IMR-90 (cell line): Measurements from ENCODE around the gene LMAN2.

ENCODE experiments used
- MAFK ChIP-seq: IDR thresholded peaks from 2 replicates; pipeline ENCODE4 v1.6.1; 2012; ENCODE audit warnings: low read depth, low read length, improper control_type of control experiment
- MXI1 ChIP-seq: IDR thresholded peaks from 2 replicates; pipeline ENCODE4 v1.6.1; 2012; ENCODE audit warnings: low read depth, mild to moderate bottlenecking, low read length, moderate library complexity, borderline replicate concordance
- NFE2L2 ChIP-seq: fragments of 150-350 bp; IDR thresholded peaks from 2 replicates; pipeline ENCODE4 v1.6.1; 2016; ENCODE audit warnings: low read depth, mild to moderate bottlenecking, low read length
- POLR2A ChIP-seq: IDR thresholded peaks from 2 replicates; pipeline ENCODE4 v1.6.1; 2012; ENCODE audit warnings: mild to moderate bottlenecking, low read depth, low read length
- TF ChIP-seq, protein P1 (sequence below): conservative IDR thresholded peaks from 2 replicates; pipeline ENCODE4 v1.5.1; 2012; ENCODE audit warnings: mild to moderate bottlenecking, low read depth, low read length, improper control_type of control experiment

DNA sequence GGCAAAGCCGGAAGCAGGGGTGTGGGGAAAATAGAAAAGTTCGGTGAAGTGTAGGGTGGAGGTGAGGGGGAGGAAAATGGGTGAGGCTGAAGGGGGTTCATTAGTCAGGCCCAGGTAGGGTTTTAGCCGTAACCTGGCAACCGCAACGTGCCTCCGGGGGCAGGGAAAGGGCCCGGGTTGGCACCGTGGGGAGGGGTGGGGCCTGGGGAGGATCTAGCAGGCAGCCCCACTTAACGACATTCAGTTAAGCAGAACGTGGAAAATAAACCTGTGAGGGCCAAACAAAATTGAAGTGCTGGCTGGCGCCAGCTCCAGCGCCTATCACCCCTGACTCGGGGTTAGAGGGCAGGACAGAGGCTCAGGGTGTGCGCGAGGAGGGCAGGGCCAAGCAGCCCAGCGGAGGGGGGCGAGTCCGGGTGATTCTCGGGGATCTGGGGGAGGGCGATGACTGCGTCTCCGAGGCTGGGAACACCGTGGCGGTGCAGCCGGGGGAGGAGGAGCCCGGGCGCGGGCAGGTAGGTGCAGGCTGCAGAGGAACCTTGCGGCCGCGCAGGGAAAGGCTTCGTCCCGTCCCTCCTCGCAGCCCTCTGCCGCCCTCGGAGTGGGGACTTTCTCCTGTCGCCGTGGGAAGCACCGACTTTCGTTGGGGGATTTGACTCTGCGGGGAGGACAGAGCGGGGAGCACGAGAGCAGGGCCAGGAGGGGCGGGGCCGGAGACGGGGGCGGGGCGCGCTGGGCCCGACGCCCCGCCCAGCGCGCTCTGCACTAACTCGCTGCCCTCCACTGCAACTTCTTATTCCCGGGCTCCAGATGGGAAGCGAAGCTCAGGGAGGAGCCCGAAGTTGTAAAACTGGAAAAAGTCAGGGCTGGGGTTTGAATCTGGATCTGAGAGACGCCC is 11.4 kb upstream of the LMAN2 start:
- TF ChIP-seq MAFK (no peak), NFE2L2 (no peak), POLR2A (no peak), MXI1 (no peak)
- TF ChIP-seq, protein P1, sequence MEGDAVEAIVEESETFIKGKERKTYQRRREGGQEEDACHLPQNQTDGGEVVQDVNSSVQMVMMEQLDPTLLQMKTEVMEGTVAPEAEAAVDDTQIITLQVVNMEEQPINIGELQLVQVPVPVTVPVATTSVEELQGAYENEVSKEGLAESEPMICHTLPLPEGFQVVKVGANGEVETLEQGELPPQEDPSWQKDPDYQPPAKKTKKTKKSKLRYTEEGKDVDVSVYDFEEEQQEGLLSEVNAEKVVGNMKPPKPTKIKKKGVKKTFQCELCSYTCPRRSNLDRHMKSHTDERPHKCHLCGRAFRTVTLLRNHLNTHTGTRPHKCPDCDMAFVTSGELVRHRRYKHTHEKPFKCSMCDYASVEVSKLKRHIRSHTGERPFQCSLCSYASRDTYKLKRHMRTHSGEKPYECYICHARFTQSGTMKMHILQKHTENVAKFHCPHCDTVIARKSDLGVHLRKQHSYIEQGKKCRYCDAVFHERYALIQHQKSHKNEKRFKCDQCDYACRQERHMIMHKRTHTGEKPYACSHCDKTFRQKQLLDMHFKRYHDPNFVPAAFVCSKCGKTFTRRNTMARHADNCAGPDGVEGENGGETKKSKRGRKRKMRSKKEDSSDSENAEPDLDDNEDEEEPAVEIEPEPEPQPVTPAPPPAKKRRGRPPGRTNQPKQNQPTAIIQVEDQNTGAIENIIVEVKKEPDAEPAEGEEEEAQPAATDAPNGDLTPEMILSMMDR = no peak
